HCT116 (cell line): ENCODE data around the gene BDH1. TPM values are rescaled to one million over a fixed set of nuclear protein-coding genes. Genes with fewer than 3 reads are reported as not detected.

Experiments
- ATAC-seq: fragments of 200-7000 bp; cut with Tn5 transposase; 2 replicates; pipeline ENCODE4 v1.9.1; 2020; ENCODE audit warnings: mild to moderate bottlenecking, moderate library complexity
- BruUV-seq: library from RNA; stranded (reverse); fragments of 400-500 nt; replicated peaks from 2 replicates; lab custom pipeline; 2021; lab: Mats Ljungman, UMichigan
- CTCF ChIA-PET: fragments of 300-600 bp; sonication (Branson Sonifier 250); formaldehyde crosslinking; loops from one replicate; lab custom pipeline; 2021; ENCODE audit warnings: antibody characterized with exemption; lab: Charles Lee
- POLR2A ChIA-PET: fragments of 300-600, 350-600 bp; sonication (Branson Sonifier 250); formaldehyde crosslinking; loops from one replicate; lab custom pipeline; 2021; ENCODE audit warnings: antibody characterized with exemption; lab: Charles Lee
- RAD21 ChIA-PET, 2 experiments: fragments of 300-600 bp; sonication (Branson Sonifier 250); formaldehyde crosslinking; loops; one replicate each; lab custom pipeline; 2023; ENCODE audit warnings: low total read pairs in 2 of 2; ENCODE audit not compliant: uncharacterized antibody in 2 of 2, unreplicated experiment in 2 of 2, low non-redundant PET in 1 of 2; lab: Charles Lee
- DNase-seq: peaks from one replicate; pipeline ENCODE4 v3.0.0-alpha.2; 2010; ENCODE audit warnings: low read depth, low spot score
- H2AFZ ChIP-seq: fragments of 200-600 bp; shearing (Covaris generic), sonication (generic); 2 replicates; pipeline ENCODE4 v1.6.1; 2017; ENCODE audit warnings: low read depth, mixed run types, mixed read lengths, antibody characterized with exemption, low read length; ENCODE audit not compliant: poor library complexity, severe bottlenecking
- H3K27ac ChIP-seq: 2 replicates; pipeline ENCODE4 v1.5.1; 2012; ENCODE audit warnings: low read depth, low read length
- H3K27me3 ChIP-seq: fragments of 200-600 bp; sonication (generic); 2 replicates; pipeline ENCODE4 v1.6.1; 2016; ENCODE audit warnings: mixed run types, low read length, mixed read lengths; ENCODE audit not compliant: insufficient read depth
- H3K36me3 ChIP-seq, 2 experiments: fragments of 200-500 bp in 1 of 2; fragments of 200-600 bp in 1 of 2; sonication (Bioruptor generic) in 1 of 2; sonication (generic) in 1 of 2; 2 replicates each; pipeline versions ENCODE4 v1.5.1 to v1.6.1; 2014 to 2016; ENCODE audit warnings: low read length in 2 of 2, inconsistent platforms in 1 of 2, mixed read lengths in 1 of 2, mixed run types in 1 of 2; ENCODE audit not compliant: insufficient read depth in 2 of 2, control insufficient read depth in 1 of 2
- H3K4me1 ChIP-seq, 2 experiments: fragments of 200-600 bp in 1 of 2; sonication (generic) in 1 of 2; 2 replicates each; pipeline versions ENCODE4 v1.5.1 to v1.6.1; 2012 to 2017; ENCODE audit warnings: low read length in 2 of 2, inconsistent platforms in 1 of 2, mild to moderate bottlenecking in 1 of 2, mixed read lengths in 1 of 2, mixed run types in 1 of 2, moderate library complexity in 1 of 2; ENCODE audit not compliant: insufficient read depth in 2 of 2, control insufficient read depth in 1 of 2
- H3K4me2 ChIP-seq: fragments of 200-600 bp; sonication (generic); 2 replicates; pipeline ENCODE4 v1.6.1; 2017; ENCODE audit warnings: mixed run types, low read length, mixed read lengths
- H3K4me3 ChIP-seq, 2 experiments: fragments of 200-600 bp in 1 of 2; sonication (generic) in 1 of 2; replicated peaks in 1 of 2; 2 replicates each; pipeline ENCODE4 v1.5.1; 2011 to 2016; ENCODE audit warnings: low read length in 2 of 2, control low read depth in 1 of 2, low read depth in 1 of 2, mild to moderate bottlenecking in 1 of 2, mixed read lengths in 1 of 2, mixed run types in 1 of 2
- H3K79me2 ChIP-seq: fragments of 200-600 bp; sonication (generic); 2 replicates; pipeline ENCODE4 v1.6.1; 2017; ENCODE audit warnings: mild to moderate bottlenecking, mixed run types, low read length, moderate library complexity, mixed read lengths; ENCODE audit not compliant: insufficient read depth
- H3K9ac ChIP-seq: fragments of 200-600 bp; sonication (generic); 2 replicates; pipeline ENCODE4 v1.6.1; 2016; ENCODE audit warnings: low read length, mixed read lengths
- H3K9me2 ChIP-seq: fragments of 200-600 bp; sonication (generic), shearing (Covaris generic); 2 replicates; pipeline ENCODE4 v1.6.1; 2017; ENCODE audit warnings: mixed run types, mild to moderate bottlenecking, moderate library complexity; ENCODE audit not compliant: insufficient read depth
- H3K9me3 ChIP-seq, 2 experiments: fragments of 200-500 bp in 1 of 2; fragments of 200-600 bp in 1 of 2; sonication (Bioruptor generic) in 1 of 2; sonication (generic) in 1 of 2; 2 replicates each; pipeline ENCODE4 v1.6.1; 2014 to 2017; ENCODE audit warnings: low read length in 2 of 2, mixed read lengths in 2 of 2, inconsistent platforms in 1 of 2, low read depth in 1 of 2, mild to moderate bottlenecking in 1 of 2, mixed run types in 1 of 2, moderate library complexity in 1 of 2; ENCODE audit not compliant: control insufficient read depth in 1 of 2, insufficient read depth in 1 of 2
- H4K20me1 ChIP-seq: fragments of 200-600 bp; sonication (generic), shearing (Covaris generic); 2 replicates; pipeline ENCODE4 v1.6.1; 2017; ENCODE audit warnings: mixed run types, mild to moderate bottlenecking, moderate library complexity; ENCODE audit not compliant: insufficient read depth
- ATF3 ChIP-seq: IDR thresholded peaks from 2 replicates; pipeline ENCODE4 v1.6.1; 2012
- CEBPB ChIP-seq: IDR thresholded peaks from 2 replicates; pipeline ENCODE4 v1.6.1; 2012; ENCODE audit warnings: low read depth
- CTCF ChIP-seq, 3 experiments: fragments of 200-600 bp in 1 of 3; sonication (generic) in 1 of 3; IDR thresholded peaks in 2 of 3; conservative IDR thresholded peaks in 1 of 3; 2 replicates each; pipeline ENCODE4 v1.5.1; 2012 to 2017; ENCODE audit warnings: low read depth in 2 of 3, low read length in 2 of 3, antibody characterized with exemption in 1 of 3, borderline replicate concordance in 1 of 3, control low read depth in 1 of 3, mild to moderate bottlenecking in 1 of 3, mixed read lengths in 1 of 3, mixed run types in 1 of 3, moderate library complexity in 1 of 3; ENCODE audit not compliant: insufficient read depth in 1 of 3
- EGR1 ChIP-seq: IDR thresholded peaks from 2 replicates; pipeline ENCODE4 v1.6.1; 2012; ENCODE audit warnings: low read depth
- ELF1 ChIP-seq: IDR thresholded peaks from 2 replicates; pipeline ENCODE4 v1.6.1; 2012; ENCODE audit warnings: low read depth, borderline replicate concordance
- EZH2 ChIP-seq: fragments of 200-600 bp; sonication (generic); IDR thresholded peaks from 2 replicates; pipeline ENCODE4 v1.6.1; 2017; ENCODE audit warnings: antibody characterized with exemption, mixed run types
- FOSL1 ChIP-seq: IDR thresholded peaks from 2 replicates; pipeline ENCODE4 v1.6.1; 2012; ENCODE audit warnings: low read depth
- JUND ChIP-seq: IDR thresholded peaks from 2 replicates; pipeline ENCODE4 v1.6.1; 2012
- MAX ChIP-seq: IDR thresholded peaks from 2 replicates; pipeline ENCODE4 v1.6.1; 2012
- POLR2A ChIP-seq: IDR thresholded peaks from 2 replicates; pipeline ENCODE4 v1.7.0; 2011; ENCODE audit warnings: borderline replicate concordance; ENCODE audit not compliant: insufficient read depth, insufficient read length; ENCODE audit errors: extremely low read depth
- REST ChIP-seq: IDR thresholded peaks from 2 replicates; pipeline ENCODE4 v1.6.1; 2012; ENCODE audit warnings: low read depth
- SP1 ChIP-seq: IDR thresholded peaks from 2 replicates; pipeline ENCODE4 v1.6.1; 2012; ENCODE audit warnings: low read depth
- SRF ChIP-seq: IDR thresholded peaks from 2 replicates; pipeline ENCODE4 v1.6.1; 2012; ENCODE audit warnings: low read depth
- YY1 ChIP-seq: IDR thresholded peaks from 2 replicates; pipeline ENCODE4 v1.6.1; 2011; ENCODE audit warnings: low read length, low read depth, moderate library complexity, mild to moderate bottlenecking; ENCODE audit not compliant: insufficient replicate concordance; ENCODE audit errors: extremely low read depth
- intact Hi-C: fragments of 100-400 bp; cut with micrococcal nuclease; formaldehyde crosslinking; loops from 2 replicates; pipeline ENCODE4 v1.10.0; 2022
- total RNA-seq: library from RNA; stranded (reverse); gene quantifications from one replicate; pipeline ENCODE4 v1.2.1, GENCODE V29; 2021; ENCODE audit not compliant: unreplicated experiment

The BDH1 gene
- total RNA-seq, 1 experiment from 2014 or later, result 26.6 TPM

GRCh38 chr3:197491478-197491877 lies 64.3 kb downstream of the BDH1 start:
- TF ChIP-seq MAX (no peak), CEBPB (no peak), ATF3 (no peak), EZH2 (no peak), SRF (no peak), SP1 (no peak), ELF1 (no peak), REST (no peak), JUND (no peak), POLR2A (no peak), EGR1 (no peak), FOSL1 (no peak), YY1 (no peak), CTCF (IDR thresholded peaks at IDR 0.05 in 2 of 3, conservative IDR thresholded peaks at IDR 0.05 in 1 of 3; ENCODE audit: borderline replicate concordance in 1 of 3, insufficient read depth in 1 of 3, low read depth in 2 of 3, low read length in 2 of 3) (no peak)
- TF ChIP-seq, all 23 proteins: peak for 0
- CTCF ChIA-PET, result no interaction called here
- no peaks in the 10 kb centered on the region for H3K9me3 ChIP-seq
- H2AFZ ChIP-seq, result no peak overlapping the region
- BruUV-seq, result no TSS peak
- H3K27ac ChIP-seq, result no peak overlapping the region
- ATAC-seq, result no peak
- H4K20me1 ChIP-seq, result no peaks in the 10 kb centered on the region
- no peaks in the 10 kb centered on the region for H3K27me3 ChIP-seq
- no peaks in the 10 kb centered on the region for H3K36me3 ChIP-seq
- H3K4me1 ChIP-seq, result peaks cover 23 to 50% of the 10 kb centered on the region in 2 experiments
- RAD21 ChIA-PET, result no interaction called here
- no peak overlapping the region for H3K4me2 ChIP-seq
- H3K79me2 ChIP-seq, result no peaks in the 10 kb centered on the region
- H3K9me2 ChIP-seq, result no peaks in the 10 kb centered on the region
- no peak overlapping the region for H3K9ac ChIP-seq
- POLR2A ChIA-PET, result no interaction called here
- DNase-seq, result no peak
- intact Hi-C loops, result no loop called here
- no peak overlapping the region for H3K4me3 ChIP-seq
